ENCODE data around the gene CPTP.

Gene CPTP

GRCh38 chr1:1291548-1292441 lies 32.8 kb upstream of the CPTP start:
- DNase-seq (ENCODE audit: low read depth in 3 of 3, low spot score in 1 of 3): peak in 2 of 3 donors; percentile 32 to 56

DNA sequence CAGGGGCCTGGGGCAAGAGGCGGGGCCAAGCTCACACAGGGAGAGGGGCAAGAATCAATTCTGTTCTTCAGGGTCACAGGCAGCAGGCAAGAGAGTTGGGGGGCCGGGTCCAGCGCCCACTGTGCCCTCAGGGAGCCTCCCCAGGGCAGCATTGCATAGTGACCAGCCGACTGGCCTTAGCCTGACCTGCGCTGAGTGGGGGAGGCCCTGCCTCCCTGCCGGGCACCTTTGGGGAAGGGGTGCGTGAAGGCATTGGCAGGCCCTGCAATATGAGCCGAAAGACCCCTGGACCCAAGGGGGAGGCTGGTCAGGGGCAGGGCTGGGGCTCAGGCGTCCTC lies 32.2 kb upstream of the CPTP start:
- no peak for DNase-seq (ENCODE audit: low read depth in 3 of 3, low spot score in 1 of 3)

- DNase-seq (ENCODE audit: low read depth in 3 of 3, low spot score in 1 of 3): no peak
Observed at GRCh38 chr1:1292851-1293250, 31.8 kb upstream of the CPTP start.

DNA sequence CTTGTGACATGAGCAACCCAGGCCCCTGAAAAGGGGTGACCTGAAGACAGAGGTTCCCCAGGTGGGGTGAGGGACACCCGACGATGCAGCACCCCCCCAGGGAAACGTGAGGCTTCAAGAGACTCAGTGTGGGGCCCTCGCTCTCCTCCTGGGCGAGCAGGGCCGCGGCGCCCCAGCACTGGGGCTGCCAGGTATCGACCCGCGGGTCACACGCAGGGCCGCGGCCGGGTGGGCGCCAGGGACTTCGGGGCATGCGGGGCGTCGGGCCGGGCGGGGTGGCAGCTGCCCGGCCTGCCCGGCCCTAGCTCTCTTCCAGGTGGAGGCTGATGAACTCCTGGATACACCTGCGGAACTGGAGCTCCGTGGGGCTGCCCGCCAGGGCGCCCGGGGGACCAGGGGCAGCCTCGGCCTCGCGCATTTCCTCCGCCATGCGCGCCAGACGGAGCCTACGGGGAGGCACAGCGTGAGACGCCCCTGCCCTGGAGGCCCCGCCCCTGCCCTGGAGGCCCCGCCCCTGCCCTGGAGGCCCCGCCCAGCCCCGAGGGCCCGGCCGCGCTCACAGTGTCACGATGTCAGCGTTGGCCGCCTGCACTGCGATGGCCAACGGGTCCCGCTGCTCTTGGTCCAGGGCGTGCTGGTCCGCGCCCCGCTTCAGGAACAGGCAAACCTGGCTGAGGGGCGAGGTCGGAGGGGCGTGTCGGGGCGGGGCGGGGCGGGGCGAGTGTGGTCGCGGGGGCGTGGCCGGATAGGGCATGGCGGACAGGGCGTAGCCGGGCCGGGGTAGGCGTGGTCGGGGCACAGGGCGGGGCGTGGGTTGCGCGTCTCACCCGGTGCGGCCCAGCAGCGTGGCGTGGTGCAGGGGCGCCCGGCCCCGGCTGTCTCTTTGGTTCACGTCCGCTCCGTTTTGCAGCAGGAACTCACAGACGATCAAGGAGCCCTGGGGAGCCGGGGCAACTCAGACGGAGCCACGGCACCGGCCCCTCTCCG lies 31.0 kb upstream of the CPTP start:
- DNase-seq (ENCODE audit: low read depth in 3 of 3, low spot score in 1 of 3): no peak

- no peak for DNase-seq (ENCODE audit: low read depth in 3 of 3, low spot score in 1 of 3)
Observed at GRCh38 chr1:1294250-1294890, 30.2 kb upstream of the CPTP start.

- no peak for DNase-seq (ENCODE audit: low read depth in 3 of 3, low spot score in 1 of 3)
Observed at GRCh38 chr1:1295154-1295923, 29.3 kb upstream of the CPTP start.

DNA sequence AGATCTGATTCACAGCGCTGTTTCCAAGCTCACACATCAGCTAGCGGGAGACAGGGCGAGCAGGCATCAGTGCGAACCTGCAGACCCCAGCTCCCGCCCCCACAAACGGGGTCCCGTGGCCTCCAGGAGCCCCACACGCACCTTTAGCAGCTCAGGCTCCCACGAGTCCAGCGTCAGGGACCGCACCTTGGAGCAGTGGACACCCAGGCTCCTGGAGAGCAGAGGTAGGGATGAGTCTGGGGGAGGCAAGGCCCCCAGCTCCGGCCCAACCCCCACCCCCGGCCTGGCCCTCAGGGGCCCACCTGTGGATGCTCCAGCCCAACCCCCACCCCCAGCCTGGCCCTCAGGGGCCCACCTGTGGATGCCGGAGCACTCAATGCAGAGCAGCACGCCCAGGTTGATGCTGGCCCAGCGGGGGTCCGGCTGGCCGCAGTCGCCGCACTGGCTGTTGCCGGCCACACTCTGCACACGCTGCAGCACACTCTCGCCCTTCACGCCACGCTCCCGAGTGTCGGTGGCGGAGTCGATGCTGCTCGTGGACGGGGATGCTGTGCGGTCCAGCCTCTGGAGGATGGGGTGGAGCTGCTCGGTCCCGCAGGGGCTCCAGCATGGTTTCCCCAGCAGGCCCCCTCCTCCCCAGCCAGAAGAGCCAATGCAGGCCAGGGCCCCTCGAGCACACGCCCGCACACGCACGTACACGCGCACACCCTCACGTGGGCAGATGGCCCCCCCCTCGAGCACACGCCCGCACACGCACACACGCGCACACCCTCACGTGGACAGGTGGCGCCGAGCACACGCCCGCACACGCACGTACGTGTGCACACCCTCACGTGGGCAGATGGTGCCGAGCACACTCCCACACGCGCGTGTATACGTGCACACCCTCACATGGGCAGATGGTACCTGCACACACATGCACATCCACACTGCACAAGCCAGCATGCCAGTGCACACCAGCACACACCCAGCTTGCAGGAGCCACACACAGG lies 28.2 kb upstream of the CPTP start:
- DNase-seq (ENCODE audit: low read depth in 3 of 3, low spot score in 1 of 3): no peak

DNA sequence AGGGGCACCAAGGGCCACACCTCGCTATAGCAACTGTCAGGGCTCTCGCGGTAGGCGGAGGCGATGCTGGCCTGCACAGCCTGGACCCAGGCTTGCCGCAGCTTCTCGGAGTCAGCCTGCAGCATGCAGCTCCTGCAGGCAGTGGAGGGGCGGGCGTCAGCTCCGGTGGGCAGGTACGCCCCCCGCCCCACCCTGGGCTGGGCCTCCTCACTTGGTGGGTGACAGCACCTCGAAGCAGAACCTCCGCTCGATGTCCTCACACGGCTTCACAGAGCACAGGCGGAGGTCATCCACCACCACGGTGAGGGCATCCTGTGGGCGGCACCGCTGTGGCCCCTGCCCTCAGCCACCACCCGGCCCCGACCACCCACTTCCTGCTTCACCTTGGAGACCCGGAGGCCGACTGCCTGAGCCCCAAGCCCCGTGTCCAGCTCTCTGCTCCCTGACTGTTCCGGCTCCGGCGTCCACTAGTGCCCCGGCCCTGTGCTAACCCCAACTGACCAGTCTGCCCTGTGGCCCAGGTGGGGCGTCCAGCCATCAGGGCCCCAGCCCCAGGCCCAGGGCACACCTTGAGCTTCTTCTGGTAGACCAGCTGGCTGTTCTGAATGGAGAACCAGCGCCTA lies 26.7 kb upstream of the CPTP start:
- no peak for DNase-seq (ENCODE audit: low read depth in 3 of 3, low spot score in 1 of 3)

DNA sequence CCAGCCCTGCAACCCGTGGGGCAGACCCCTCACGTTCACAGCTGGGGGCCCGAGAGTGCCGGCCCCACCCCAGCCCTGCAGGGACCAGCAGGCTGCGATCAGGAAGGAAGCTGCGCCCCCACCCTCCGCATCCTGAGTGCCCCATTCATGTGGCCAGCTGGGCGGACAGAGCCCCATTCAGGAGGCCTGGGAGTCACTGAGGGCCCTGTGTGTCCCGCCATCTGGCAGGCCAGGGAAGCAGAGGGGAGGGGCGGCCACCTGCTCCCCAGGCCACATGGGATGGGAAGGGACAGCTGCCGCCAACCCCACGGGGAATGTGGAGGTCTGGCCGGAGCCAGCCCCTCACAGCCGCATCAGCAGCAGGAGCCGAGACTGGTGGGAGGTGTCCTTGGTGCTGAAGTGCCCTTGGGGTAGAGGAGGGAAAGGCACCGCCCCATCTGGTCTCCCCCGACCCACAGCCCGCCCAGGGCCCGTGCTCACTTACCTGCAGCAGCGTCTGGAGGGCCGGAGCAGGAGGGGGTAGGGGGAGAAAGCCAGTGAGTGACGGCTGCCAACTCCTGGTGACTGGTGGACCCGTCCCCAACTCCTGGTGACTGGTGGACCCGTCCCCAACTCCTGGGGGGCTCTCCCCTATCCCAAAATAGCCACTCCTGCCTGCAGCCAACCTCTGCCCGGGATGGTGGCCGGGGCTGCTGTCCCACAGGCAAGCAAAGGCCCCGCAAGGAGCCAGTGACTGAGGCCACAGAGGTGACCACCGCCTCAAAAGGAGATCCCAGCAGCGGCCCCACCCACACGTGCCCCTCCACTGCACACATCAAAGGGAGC lies 25.5 kb upstream of the CPTP start:
- DNase-seq (ENCODE audit: low read depth in 3 of 3, low spot score in 1 of 3): no peak

DNA sequence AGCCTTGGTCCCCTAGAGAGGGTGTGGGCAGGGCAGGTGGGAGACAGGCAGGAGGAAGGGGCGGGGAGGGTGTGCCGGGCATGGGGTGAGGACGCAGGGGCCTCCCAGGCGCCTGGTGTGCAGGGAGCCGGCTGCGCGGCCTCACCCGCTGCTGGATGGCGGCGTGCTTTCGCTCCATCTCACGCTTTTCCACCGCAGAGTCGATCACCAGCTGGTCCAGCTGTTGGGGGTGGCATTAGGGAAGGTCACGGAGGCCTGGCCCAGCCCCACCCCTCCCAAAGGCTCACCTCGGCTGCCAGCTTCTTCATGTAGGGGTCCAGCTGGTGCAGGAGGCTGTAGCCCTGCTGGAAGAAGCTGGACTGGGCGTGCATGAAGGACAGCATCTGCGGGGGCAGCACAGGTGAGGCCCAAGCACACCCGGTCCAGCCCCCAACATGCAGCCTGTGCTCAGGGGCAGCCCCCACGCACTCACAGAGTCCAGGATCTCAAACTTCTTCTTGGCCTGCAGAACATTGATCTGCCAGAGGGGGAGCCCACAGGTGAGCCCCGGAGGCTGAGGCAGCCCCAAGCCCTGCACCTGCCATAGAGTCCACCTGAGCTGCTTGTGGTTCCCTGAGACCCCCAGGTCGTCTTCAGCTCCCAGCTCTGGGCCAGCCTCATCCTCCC lies 24.8 kb upstream of the CPTP start:
- no peak for DNase-seq (ENCODE audit: low read depth in 3 of 3, low spot score in 1 of 3)

DNA sequence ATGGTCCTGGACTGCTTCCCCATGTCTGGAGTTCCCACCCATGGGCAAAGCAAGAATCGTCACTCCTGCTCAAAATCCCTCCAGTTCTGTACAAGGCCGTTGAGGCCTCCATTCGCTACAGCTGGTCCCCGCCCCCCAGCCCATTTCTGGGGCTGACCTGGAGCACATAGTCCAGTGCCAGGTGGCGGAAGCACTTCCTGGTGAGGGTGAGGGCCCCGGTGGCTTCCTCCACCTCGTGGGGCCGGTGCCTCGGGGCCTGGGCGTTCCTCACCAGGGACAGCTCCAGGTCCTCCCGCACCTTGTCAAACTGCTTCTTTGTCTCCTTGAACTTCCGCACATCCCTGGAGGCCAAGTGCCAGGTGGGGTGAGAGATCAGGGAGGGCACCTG lies 24.3 kb upstream of the CPTP start:
- DNase-seq (ENCODE audit: low read depth in 3 of 3, low spot score in 1 of 3): no peak

- DNase-seq (ENCODE audit: low read depth in 3 of 3, low spot score in 1 of 3): no peak
Observed at GRCh38 chr1:1302006-1302430, 22.6 kb upstream of the CPTP start.

DNA sequence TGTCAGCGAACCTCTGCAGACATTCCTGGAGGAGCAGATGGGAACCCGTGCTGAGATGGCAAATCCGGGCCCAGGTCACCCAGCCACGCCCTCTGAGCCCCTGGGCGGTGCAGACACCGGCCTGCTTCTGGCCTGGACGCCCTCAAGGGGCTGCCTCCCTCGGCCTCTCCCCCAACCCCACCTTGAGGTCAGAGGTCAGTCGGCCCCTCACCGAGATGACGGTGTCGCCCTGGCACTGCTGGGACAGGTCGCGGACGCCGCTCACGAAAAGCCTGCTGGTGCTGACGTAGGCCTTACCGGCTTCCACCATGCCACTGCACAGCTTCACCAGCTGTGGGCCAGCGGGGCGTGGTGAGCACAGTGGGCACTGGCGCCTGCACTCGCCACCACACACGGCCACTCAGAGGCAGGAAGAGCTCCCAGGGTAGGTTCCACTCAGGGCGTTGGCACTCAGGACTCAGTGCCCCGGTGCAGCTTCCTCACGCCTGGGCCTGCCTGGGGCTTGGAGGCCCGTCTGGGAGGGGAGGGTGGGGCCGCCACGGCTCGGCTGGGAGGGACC lies 21.6 kb upstream of the CPTP start:
- DNase-seq (ENCODE audit: low read depth in 3 of 3, low spot score in 1 of 3): no peak

- no peak for DNase-seq (ENCODE audit: low read depth in 3 of 3, low spot score in 1 of 3)
Observed at GRCh38 chr1:1303736-1304135, 20.9 kb upstream of the CPTP start.

DNA sequence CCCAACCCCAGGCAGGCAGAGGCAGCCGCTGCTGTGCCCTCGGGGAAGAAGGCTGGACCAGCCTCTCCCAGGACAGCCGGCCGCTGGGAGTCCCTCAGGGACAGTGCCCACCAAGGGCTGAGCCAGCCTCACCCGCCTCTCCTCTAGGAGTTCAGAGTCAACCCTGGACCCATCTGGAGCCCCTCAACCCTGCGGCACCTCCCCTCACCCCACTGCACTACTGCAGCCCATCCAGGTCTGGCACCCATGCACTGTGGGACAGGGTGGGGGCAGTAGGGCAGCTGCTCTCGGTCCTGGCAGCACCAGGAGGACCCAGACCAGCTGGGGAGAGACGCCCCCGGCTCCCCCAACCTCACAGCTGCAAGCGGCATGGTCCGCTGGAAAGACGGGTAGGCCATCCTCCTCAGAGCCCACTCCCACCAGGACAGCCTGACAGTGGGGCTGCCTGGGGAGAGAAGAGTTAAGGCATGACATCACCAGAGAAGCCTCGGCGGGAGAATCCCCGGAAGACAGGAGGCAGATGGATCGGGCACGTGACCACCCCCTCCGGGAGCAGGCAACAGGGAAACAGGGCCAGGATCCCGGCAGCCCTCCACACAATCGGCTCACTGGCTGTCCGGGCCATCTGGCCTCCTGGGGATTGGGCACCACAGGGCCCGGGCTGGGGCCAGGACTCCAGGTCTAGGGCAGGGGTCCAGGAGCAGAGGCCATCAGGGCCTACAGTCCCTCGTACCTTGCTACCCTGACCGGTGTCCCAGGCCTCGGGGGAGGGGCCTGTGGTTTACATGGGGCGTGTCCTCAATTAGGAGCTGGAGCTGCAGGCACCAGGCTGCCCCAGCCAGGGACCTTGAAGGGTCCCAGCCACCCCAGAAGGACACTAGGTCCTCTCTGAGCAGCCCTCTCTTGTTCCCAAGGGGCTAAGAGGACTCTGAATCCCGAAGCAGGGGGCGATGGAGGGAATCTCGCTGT lies 20.0 kb upstream of the CPTP start:
- no peak for DNase-seq (ENCODE audit: low read depth in 3 of 3, low spot score in 1 of 3)

Data from stimulated activated CD4-positive, alpha-beta T cell treated with anti-CD3 and anti-CD28 coated beads, TNF-alpha, amount 100 ng/mL, for 1 hour (primary cell).